NT2/D1 (cell line): ENCODE data around the gene HUWE1.

ENCODE experiments used
- SUZ12 ChIP-seq: IDR thresholded peaks from 2 replicates; pipeline ENCODE4 v1.6.1; 2011; ENCODE audit not compliant: insufficient read length, insufficient read depth; ENCODE audit errors: extremely low read depth
- YY1 ChIP-seq: IDR thresholded peaks from 2 replicates; pipeline ENCODE4 v1.6.1; 2011; ENCODE audit not compliant: insufficient read length, insufficient read depth

GRCh38 chrX:53605004-53605403, 81.5 kb downstream of the HUWE1 start:
- TF ChIP-seq YY1: no peak
- TF ChIP-seq SUZ12: no peak
